Ureter (tissue), 1 donor: ENCODE measurements around the gene CORO2B. TPM values are rescaled to one million over a fixed set of nuclear protein-coding genes. Genes with fewer than 3 reads are reported as not detected.

Experiments
- DNase-seq: peaks from one replicate; pipeline ENCODE4 v3.0.0-alpha.2; 2020; ENCODE audit warnings: low spot score
- total RNA-seq: library from RNA; stranded (reverse); gene quantifications from one replicate; pipeline ENCODE4 v1.2.4, GENCODE V29; 2023
- donor health status: DM: yes; HTN: yes; CAD: no.

Gene CORO2B
- total RNA-seq, 1 donor from 2014 or later: 5.4 TPM

DNA sequence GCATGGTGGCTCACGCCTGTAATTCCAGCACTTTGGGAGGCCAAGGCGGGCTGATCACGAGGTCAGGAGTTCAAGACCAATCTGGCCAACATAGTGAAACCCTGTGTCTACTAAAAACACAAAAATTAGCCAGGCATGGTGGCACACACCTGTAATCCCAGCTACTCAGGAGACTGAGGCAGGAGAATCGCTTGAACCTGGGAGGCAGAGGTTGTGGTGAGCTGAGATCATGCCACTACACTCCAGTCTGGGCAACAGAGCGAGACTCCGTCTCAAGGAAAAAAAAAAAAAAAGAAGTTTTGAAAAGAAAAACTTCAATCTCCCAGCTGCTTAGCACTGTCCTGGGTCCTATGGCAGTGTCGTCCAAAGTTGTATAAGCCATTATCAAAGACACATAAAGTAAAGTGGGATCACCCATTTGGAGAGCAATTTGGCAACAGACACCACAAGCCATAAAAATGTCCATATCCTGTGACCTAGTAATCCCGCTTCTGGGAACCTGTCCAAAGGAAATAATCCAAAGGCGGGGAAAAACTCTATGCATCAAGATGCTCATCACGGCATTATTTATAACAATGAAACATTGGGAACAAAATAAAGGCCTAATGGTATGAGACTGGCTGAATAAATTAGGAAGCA is 26.2 kb downstream of the CORO2B start:
- DNase-seq: peak; percentile 63

DNA sequence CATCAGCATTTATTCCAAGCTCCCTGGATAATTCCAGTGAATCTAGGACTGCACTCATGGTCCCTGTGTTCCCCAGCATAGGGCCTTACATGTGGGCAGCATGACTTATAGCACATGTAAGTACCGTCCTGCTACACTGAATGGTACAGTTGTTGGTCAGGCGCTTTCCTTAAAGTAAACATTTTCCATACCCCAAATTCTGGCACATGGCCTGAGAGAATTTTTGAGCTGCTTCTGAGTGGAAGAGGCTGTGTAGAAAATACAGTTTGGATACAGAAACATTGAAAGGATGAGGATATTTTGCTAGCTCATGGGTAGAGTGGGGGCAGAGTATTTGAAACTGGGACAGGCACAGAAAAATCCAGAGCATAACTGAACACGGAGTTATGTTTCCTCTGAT is 27.6 kb downstream of the CORO2B start:
- no peak for DNase-seq

DNA sequence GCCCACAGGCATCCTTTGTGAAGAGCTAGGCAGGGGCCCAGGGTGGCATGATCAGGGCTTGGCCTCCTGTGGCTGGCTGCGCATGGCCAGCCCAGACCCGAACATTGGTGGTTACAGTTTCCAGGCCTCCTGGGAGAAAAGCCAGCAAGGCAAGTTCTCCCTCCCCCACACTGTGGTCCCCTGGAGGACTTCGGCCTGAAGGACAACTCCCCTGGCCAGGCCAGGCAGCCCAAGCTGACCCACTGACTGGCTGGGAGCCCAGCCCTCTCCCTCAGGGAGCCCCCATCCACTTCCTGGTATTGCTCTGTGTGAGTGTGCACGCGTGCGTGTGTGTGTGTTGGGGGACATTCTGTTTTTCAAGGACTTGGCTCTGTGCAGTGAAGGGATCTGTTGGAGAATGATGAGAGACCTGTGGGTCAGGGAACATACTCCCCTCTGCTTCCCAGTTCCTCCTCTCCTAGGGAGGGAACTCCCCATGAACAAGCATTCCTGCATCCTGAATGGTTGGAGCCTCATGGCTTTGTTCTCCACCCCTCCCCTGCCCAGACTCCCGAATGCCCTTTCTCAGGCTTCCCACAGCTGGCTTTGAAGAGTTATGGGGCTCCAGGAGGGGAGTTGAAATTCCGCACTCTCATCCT is 29.5 kb downstream of the CORO2B start:
- peak; percentile 65 for DNase-seq

DNA sequence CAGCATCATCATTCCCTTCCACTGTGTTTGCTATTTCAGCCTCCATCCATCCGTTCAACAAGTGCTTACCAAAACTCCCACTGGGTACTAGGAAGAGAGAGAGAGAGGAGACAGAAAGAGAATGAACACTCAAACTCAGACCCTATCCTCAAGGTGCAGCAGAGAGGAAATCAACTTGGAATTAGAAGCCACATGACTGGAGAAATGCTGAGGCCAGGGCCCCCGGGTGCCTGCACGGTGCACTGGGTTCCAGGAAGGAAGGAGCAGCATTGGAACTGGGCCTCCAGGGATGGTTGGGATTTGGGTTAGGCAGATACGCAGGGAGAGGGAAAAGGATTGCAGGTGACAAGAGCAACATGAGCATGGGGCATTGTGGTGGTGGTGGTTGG is 30.0 kb downstream of the CORO2B start:
- no peak for DNase-seq

DNA sequence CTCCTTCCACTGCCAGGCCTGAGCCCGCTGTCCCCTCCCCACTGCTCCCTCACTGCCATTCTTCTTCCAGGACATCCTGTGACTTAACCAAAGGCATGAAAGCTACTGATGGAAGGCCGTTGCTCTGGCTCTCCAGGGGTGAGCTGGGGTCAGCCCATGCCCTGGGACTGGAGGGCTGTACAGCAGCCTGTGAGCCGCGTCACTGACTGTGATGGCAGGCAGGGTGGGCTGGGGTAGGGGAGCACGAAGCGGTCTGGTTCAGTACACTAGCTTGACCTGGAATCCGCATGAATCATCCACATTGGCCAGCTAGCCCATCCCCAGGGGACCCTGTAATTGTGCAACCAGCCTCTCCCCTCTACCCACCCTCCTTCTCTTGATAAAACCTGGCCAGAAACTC is 30.8 kb downstream of the CORO2B start:
- peak; percentile 62 for DNase-seq

DNA sequence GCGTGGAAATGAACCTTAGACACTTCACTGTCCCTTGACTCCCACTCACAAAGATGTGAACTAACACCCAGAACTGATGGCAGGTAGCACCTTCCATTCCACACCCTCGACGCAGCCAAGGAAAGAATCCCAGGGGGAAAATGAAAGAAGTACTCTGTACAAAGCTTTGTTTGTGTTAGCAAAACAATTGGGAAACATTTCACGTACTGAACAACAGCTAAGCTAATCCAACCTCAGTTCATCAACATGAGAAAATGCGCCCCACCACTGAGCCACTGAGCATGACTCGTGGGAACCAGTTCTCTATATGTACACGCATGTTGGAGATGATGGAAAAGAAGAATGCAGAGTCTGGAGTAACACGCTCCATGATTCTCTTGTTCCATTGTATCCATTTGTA is 32.0 kb downstream of the CORO2B start:
- DNase-seq: no peak

DNA sequence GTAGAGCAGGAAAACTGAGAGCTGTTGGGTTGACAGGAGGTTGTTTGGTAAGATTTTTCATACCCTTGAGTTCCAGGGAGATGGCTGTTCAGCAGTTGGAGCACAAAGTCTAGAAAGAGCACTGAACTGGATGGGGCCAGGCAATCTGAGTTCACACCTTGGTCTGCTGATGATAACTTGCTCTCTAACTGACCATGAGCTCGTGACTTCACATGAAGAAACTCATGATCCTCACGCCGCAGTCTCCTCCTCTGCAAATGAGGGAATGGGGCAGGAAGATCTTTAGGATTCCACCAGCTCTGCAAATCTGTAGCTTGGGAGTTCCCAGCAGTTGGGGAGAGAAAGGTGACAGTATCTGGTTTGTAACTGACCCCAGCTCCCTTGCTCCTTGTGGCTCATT is 33.7 kb downstream of the CORO2B start:
- no peak for DNase-seq

DNA sequence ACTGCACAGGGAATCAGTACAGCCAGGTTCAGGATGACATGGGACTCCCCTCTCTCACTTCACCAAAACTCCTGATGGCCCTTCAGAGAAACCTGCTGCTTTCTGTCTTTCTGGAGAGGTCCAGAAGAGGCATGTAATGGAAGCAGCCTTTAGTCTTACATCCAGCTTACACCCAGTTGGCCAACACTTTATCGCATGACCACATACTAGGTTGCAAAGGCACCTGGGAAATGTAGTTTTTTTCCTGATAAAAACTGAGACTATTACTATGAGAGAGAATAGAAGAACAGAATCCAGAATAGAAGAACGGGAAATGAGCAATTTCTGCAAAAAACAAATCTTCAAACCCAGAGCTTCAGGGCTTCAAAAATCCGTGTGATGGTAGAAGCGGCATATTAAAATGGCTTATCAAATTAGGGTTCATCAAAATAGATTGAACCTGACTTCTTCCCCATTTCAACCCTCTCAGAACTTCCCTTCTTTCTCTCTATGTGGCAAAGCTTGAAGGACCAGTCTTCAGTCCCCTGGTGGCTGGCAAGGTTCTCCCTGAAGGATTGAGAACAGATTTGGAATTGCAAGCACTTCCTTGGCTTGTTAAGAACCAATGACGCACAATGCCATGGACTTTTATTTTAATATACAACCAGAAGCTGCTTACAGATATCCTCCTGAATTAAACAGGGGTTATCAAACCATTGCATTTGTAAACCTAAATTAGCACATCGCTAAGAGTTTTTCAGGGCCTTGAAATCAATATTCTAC is 34.4 kb downstream of the CORO2B start:
- no peak for DNase-seq

DNA sequence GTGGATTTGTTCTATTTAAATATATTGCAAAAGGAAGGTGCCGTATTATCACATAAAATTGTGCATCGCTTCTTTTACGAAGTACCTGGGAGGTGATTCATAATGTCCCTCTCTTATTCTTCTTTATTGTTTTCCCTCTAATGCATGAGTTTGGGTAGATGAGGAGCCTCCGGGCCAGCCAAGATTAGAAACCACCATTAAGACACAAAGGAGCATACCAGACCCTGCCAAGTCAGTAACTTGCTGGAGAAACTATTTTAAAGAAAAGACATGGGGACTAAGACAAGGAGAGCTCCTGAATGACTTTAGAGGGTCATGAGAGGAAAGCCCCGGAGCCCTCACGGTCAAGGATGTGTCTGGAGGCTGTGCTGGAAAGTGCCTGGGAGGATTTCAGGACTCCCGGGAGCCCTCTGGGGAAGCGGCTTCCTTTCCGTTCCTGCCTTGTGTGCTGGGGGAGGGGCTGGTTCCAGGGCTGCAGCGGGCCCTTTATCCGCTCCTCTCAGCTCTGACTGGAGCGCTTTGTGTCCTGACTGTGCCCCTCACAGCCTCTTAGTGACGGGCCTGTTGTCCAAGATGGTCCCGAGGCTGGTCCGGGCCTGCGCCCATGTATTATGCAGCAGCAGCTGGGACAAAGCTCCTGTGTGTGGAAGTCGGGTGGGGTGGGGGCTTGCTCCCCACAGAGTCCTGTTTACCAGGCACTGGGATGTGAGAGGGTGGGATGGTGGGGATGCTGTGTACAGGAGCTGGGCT is 35.7 kb downstream of the CORO2B start:
- no peak for DNase-seq

DNA sequence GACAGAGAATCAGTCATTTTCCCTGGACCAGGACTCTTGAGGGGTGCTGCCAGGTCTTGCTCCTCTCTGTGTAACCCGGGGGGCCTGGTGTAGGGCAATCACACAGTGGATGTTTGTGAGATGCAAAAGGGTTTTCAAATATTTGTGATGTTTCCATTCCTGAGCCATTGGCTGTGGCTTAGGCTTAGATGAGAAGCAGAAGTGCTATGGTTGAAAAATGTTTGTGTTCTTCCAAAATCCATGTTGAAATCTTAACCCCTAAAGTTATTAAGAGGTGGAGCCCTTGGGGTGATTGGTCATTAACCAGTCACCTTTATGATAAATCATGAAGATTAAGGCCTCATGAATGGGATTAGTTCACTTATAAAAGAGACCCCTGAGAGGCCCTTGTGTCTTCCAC is 36.5 kb downstream of the CORO2B start:
- no peak for DNase-seq

DNA sequence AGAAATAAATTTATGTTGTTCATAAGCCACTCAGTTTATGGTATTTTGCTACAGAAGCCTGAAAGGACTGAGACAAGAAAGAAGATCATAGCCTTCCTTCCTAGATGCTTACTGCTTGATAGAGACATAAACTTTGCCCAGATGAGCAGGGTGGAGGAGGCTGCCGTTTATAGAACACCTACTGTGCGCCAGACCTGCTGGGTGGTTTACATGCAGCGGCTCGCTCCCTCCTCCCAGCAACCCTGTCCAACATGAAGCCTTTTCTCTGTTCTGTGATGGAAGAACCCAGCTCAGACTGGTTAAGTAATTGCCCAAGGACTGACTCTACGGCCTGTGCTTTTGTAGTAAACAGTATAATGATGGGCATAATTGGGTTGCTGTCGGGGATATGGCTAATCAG is 37.0 kb downstream of the CORO2B start:
- DNase-seq: no peak

DNA sequence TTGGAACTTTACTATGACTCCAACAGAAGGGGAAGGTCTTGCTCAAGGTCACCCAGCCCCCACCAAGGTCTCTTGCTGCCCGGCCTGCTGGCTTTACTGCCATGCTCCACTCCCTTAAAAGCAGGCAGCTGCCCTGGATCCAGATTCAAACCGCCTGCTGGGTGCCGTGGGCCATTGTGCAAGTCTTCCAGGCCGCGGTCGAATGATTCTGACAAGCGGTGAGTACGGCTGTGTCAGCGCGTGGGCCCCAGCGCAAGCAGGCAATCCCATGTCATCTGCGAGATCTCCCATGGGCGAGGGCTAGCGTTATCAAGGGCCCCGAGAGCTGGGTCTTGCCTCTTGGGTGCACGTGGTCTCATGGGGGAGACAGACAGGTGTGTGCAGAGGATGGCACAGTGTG is 37.6 kb downstream of the CORO2B start:
- DNase-seq: no peak

DNA sequence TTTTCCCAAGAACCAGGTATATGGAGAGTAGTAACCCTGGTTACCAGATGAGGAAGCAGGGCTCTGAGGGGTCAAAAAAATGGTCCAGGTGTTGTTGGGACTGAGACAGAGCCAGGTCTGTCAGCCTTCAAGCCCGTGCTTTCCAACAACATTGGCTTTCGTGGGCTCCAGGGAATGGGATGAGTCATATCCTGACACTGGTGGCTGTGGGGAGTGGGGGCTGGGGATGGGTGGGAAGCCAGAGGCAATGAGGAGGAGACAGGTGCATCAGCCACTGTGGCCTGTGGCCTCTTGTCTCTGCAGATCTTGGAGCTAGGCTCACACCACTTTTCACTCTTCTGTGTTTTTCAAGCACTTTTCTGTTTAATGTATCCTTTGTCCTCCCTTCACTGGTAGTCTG is 38.2 kb downstream of the CORO2B start:
- no peak for DNase-seq

DNA sequence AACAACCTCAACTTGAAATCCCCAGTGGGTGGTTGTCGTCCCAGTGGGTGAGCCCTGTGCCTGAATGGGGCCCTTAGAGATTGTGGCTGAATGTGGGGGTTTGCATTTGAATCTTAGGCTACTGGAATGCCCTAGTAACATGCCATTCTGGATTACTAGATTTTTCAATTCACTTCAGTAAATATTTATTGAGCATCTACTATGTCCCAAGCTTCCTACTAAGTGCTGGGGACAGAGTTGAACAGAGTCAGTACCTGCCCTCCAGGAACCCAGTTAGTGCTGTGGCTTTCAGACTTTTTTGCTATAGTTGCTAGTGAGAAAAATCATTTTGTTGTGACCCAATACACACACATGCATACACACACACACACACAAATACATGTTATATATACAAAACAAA is 39.0 kb downstream of the CORO2B start:
- no peak for DNase-seq

DNA sequence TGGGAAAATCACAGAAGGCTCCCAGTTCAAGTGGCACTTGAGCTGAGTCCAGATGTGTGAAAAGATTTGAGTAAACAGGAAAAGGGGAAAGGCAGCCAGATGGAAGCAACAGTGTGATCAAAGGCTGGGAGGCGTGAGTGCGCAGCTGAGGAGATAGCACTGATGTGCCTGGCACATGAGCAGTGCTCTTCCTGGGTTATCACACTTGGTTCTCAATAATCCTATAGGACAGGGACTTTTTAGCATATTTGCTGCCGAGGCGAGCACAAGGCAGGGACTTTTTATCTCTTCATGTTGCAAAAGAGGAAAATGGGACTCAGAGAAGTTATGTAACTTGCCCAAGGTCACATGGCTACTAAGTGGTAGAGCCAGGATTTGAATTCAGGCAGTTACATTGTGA is 39.6 kb downstream of the CORO2B start:
- no peak for DNase-seq

DNA sequence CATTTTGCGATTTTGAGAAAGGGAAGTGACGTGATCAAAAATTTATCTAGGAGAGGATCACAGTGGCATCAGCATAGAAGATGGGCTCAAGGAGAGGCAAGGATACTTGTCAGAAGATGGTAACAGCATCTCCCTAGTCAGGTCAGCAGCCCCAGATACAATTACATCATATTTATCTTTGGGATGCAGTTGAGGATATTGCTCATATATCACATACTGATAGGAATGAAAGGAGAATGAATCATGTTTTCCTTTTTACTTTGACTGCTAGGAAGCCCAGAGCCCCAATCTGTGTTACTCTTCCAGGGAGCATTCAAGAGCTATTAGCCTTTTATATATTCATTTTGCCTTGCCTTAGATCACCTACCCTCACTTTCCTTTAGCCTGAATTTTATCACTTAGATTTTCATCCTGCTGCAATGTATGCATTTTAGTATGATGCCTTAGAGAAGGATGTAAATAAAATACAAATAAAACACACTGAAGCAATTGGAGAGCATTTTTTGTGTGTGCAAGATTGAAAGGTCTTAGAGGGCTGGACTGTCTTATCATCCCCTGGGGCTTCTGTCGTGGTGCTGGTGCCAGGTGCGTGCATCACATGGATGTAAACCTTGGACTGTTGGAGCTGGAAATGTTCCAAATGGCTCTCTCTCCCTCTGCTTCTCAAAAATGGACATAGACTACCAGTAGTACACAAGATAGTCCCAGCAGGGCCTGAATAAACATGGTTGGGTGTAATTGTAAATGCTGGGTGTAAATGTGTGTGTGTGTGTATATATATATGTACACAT is 40.3 kb downstream of the CORO2B start:
- no peak for DNase-seq

DNA sequence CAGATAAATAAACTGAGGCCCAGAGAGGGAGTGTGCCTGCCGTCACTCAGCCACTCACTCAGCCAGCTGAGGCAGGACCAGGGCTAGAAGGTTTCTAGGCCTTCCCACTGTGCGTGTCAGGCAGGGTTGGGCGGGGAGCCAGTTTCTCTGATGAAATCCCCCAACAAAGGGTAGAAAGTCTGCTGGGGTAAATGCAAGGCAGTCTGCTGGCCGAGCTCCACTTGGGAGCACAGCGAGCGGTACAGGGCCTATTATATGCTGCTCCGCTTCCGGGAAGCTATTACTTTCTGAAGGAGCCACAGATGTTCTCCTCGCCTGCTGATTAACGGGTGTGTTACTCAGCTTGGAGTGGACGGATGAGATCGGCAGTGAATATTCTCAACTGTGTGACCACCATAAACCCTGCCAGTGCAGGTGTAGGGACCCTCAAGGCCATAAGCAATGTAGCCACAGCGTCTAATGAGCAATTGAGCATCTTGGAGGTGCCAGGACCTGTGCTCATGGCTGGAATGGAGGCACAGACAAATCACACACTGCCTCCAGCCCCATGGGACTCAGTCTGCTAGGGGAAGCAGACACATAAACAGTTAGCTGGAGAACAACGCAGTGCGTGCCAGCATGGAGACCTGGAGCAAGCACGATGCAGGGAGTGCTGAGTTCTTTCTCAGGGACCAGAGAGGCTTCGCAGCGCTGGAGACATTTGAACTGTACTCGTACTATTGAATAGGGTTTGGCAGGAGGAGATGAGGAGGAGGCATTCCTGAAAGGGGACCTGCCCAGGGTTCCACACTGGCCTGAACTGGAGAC is 42.1 kb downstream of the CORO2B start:
- peak; percentile 88 for DNase-seq

DNA sequence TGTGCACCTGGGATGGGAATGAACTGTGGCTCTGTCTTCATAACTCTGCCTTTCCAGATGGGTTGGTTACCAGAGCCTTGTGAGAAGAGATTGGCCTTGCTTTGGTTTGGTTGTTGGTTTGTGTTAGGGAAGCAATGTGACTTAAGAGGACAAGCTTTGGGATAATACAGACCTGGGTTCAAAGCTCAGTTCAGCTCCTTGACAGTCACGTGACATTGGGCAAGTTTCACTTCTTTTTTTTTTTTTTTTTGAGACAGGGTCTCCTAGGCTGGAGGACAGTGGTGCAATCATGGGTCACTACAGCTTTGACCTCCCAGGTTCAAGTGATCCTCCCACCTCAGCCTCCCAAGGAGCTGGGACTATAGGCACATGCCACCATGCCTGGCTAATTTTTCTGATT is 42.7 kb downstream of the CORO2B start:
- DNase-seq: no peak

DNA sequence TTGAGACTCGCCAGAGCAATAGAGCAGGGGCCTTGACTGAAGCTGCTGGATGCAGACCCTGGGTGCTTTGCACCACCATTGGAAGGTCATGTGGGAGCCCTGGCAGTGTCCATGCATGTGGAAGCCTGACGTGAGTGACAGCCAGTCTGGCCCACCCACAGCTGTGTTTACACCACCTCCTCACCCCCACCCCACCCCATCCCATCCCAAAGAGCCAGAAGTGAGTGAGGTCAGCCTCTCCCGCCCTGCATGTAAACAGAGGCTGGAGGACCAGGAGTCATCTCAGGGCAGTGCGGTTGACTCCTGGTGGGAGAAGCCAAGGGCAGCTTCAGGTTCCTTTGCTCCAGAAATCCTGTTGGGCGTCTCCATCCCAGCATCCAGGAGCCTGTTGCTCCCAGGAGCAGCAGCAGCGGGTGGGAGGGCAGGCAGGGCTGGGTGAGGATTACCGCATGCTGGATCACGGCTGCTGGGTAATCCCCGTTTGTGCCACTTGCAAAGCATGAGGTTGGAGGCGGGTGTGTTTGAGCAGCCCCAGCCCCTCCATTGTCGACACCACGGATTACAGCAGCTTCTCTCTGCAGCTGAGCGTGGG is 44.6 kb downstream of the CORO2B start:
- no peak for DNase-seq

DNA sequence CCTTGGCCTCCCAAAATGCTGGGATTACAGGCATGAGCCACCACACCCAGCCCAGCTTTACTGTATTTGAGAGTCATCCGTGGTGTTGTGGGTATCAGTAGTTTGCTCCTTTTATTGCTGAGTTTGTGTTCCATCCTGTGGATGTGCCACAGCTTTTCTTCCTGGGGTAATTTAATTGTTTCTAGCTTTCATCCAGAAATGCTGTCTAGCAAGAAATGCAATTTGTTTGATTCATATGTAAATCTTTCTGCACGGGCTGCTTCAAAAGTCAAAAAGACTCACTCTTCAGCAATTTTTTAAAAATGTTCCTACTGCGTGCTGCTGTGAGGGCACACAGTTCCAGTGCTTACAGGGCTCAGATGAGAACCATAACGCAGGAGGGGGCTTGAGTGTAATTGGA is 47.1 kb downstream of the CORO2B start:
- DNase-seq: no peak
